Spinal cord (tissue), 10 donors: ENCODE results near the gene ITGB4. TPM values are rescaled to one million over a fixed set of nuclear protein-coding genes. Genes with fewer than 3 reads are reported as not detected.

Experiments used
- DNase-seq, 6 donors: peaks; one replicate each; pipeline versions ENCODE4 v3.0.0 to v3.0.0-alpha.2; 2013 to 2015; ENCODE audit warnings: low spot score in 6 of 6, low read depth in 4 of 6
- H3K27ac ChIP-seq: one replicate; pipeline ENCODE4 v1.5.1; 2013; ENCODE audit warnings: low read depth, low read length, control low read depth
- H3K27me3 ChIP-seq: one replicate; pipeline ENCODE4 v1.6.1; 2013; ENCODE audit warnings: low read length; ENCODE audit not compliant: control insufficient read depth, insufficient read depth
- H3K36me3 ChIP-seq: one replicate; pipeline ENCODE4 v1.6.1; 2013; ENCODE audit warnings: low read length; ENCODE audit not compliant: control insufficient read depth, insufficient read depth
- H3K4me1 ChIP-seq: one replicate; pipeline ENCODE4 v1.6.1; 2013; ENCODE audit warnings: low read length; ENCODE audit not compliant: control insufficient read depth, insufficient read depth
- H3K4me3 ChIP-seq: one replicate; pipeline ENCODE4 v1.5.1; 2013; ENCODE audit warnings: low read depth, low read length, control low read depth
- H3K9me3 ChIP-seq: one replicate; pipeline ENCODE4 v1.6.1; 2013; ENCODE audit warnings: low read length; ENCODE audit not compliant: control insufficient read depth, insufficient read depth
- WGBS: methylation state at CpG from one replicate; pipeline ENCODE4 v1.1.5; 2013; ENCODE audit warnings: missing lambda C conversion rate; ENCODE audit not compliant: insufficient coverage; 5-methylcytosine and 5-hydroxymethylcytosine counted together
- polyA plus RNA-seq, 2 donors: library from polyadenylated mRNA; unstranded; fragments of 120-200 nt; gene quantifications; one replicate each; pipeline ENCODE4 v1.2.1, GENCODE V29; 2013; ENCODE audit not compliant: insufficient read length in 2 of 2
- total RNA-seq, 2 donors: library from RNA; depleted of rRNA in 1 of 2; stranded (reverse); fragments of 120-200 nt in 1 of 2; fragments of >200 nt in 1 of 2; gene quantifications; one replicate each; pipeline versions ENCODE4 v1.2.3 to v1.2.4, GENCODE V29; 2013 to 2014
- donor health status: healthy.

The ITGB4 gene
- total and polyA plus RNA-seq, 4 donors = 24.0 to 57.9 (median 43.1) TPM

DNA sequence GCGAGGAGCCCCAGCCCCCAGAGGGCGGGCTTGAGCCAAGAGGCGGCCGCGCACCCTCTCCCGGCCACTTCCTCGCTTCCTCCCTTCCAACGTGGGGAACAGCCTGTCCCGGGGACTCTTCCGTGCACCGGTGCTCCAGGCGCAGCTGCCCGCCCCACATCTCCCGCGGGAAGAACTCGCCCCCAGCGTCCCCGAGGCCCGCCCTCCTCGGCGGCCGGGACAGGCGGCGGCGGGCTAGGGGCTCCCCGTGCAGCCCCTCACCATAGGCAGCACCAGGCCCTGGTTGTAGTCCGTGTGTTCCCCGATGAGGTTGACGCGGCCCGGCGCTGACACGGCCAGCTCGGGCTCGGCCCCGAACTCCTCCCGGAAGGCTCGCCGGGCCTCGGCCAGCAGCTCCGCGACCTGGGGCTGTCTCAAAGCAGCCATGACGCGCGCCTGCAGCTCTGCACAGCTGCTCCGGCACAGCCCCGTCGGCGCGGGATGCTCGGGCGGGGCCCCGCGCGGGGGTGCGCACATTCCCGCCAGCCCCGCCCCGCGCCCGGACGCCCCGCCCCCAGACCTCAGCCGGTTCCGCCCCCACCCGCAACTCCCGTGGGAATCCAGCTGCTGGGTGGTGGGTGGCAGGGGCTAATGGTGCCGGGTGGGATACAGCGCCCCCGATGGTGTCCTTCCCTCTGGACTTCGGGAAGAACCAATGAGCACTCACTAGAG, 43.6 kb downstream of the ITGB4 start, which contains the start of gene GALK1:
Gene GALK1 (minus strand): TSS at position 482 of the 711 bp plus-strand sequence. CDS start 56 bp downstream, at position 426.
- Histone ChIP-seq H3K4me1 (peaks cover 20% of the 10 kb centered on the region), H3K27ac (peak within 1 kb of the TSS; percentile 61), H3K27me3 (no peaks in the 10 kb centered on the region), H3K36me3 (peaks cover 20% of the 10 kb centered on the region), H3K4me3 (peak within 1 kb of the TSS; percentile 63), H3K9me3 (no peaks in the 10 kb centered on the region)
- WGBS = under 1% methylated on average over 68 of the region's 71 CpGs
- DNase-seq = peak in 2 of 6 donors; percentile 82 to 83

DNA sequence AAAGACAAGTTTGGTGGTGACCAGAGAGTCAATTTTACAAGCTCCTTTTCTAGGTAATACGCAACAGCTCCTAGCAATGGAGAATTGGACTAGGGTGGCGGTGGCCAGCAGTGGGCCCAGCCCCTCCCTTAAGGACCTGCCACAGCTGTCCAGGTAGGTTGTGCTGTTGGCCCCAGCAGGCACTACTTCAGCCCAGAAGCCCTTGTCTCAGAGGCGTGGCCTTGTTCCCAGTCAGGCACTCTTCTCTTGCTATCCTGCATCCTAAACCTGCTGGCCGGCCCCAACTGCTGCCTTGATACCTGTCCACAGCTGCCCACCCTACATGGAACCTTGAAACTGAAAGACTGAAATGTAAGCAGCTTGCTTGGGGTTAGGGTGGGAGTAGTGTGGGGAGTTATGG, 44.7 kb downstream of the ITGB4 start:
- peaks cover 17% of the 10 kb centered on the region for H3K36me3 ChIP-seq
- H3K4me3 ChIP-seq = no peak overlapping the region
- 100% methylated on average over 3 of the region's 4 CpGs for WGBS
- H3K9me3 ChIP-seq = no peaks in the 10 kb centered on the region
- no peaks in the 10 kb centered on the region for H3K27me3 ChIP-seq
- H3K4me1 ChIP-seq = peaks cover 20% of the 10 kb centered on the region
- H3K27ac ChIP-seq = no peak overlapping the region
- DNase-seq = no peak

DNA sequence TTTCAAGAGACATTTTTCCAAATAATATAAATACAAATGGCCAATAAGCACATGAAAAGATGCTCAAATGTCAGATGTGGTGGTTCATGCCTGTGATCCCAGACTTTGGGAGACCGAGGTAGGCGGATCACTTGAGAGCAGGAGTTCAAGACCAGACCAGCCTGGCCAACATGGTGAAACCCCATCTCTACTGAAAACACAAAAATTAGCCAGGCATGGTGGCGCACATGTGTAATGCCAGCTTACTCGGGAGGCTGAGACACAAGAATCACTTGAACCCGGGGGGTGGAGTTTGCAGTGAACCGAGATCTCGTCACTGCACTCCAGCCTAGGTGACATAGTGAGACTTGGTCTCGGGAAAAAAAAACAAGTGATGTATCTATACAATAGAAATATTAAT, 46.6 kb downstream of the ITGB4 start:
- Histone ChIP-seq H3K4me3 (no peak overlapping the region), H3K36me3 (peaks cover 12% of the 10 kb centered on the region), H3K9me3 (no peaks in the 10 kb centered on the region), H3K4me1 (peaks cover 20% of the 10 kb centered on the region), H3K27me3 (no peaks in the 10 kb centered on the region), H3K27ac (no peak overlapping the region)
- no peak for DNase-seq
- 79% methylated on average over 4 of the region's 8 CpGs for WGBS

DNA sequence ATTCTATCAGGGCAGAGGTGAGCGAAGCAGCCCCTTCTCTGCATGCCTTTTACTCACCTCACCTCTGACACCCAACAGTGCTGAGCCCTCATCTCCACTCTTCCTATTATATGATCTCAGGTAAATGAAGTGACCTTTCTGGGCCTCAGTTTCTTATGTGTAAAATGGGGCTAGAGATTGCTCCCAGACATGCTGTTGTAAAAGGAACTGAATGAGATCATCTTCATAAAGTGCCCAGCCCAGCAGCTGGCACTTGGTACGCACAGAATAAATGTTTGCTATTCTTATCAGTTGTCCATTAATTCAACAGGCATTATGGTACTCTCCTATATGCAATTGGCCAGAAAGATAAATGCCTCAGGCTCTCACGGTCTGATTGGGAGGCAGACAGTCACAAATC, 48.3 kb downstream of the ITGB4 start:
- DNase-seq = no peak
- H3K4me3 ChIP-seq = no peak overlapping the region
- no peaks in the 10 kb centered on the region for H3K9me3 ChIP-seq
- 60% methylated on average over 1 of the region's 3 CpGs for WGBS
- H3K27ac ChIP-seq = no peak overlapping the region
- peaks cover 3% of the 10 kb centered on the region for H3K4me1 ChIP-seq
- H3K36me3 ChIP-seq = peaks cover 18% of the 10 kb centered on the region
- no peaks in the 10 kb centered on the region for H3K27me3 ChIP-seq

DNA sequence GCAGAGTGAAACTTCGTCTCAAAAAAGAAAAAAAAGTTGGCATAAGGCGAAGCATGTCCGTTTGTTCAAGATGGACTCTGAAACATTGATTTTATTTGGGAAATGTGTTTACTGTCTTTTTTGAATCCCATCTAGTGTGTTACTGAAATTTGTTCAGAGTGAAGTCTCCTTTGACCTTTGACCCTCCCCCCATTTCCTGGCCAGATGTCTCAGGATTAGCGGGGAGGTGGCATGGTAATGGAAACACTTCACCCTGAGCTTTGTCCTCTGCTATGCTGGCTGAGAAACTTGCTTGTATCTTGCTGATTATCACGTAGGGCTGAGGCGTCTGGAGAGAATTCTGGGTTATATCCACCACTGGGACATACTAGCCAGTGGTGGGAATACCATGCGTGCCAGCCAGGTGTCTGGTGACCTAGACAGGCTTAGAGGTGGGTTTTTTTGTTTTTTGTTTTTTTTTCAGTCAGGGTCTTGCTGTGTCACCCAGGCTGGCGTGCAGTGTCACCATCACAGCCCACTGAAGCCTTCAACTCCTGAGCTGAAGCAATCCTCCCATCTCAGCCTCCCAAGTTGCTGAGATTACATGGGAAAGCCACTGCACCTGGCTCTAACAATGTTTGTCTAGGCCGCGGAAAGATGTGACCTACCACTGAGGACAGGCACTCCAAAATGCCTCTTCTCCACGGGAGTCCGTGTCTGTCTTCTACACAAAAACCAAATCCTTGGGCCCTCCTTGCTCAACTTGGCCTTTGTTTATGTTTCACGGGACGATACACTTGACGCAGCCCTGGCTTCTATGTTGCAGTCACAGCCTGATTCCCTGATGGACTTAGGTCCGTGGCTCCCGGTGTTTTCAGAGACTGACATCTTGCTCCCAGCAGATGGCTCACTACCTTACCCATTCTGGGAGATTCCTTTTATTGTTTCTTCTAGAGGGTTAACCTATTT, 50.3 kb downstream of the ITGB4 start:
- Histone ChIP-seq H3K36me3 (peaks cover 33% of the 10 kb centered on the region), H3K9me3 (no peaks in the 10 kb centered on the region), H3K27ac (no peak overlapping the region), H3K4me1 (peaks cover 3% of the 10 kb centered on the region), H3K27me3 (no peaks in the 10 kb centered on the region), H3K4me3 (no peak overlapping the region)
- no peak for DNase-seq
- 70% methylated on average over 17 of the region's 17 CpGs for WGBS

DNA sequence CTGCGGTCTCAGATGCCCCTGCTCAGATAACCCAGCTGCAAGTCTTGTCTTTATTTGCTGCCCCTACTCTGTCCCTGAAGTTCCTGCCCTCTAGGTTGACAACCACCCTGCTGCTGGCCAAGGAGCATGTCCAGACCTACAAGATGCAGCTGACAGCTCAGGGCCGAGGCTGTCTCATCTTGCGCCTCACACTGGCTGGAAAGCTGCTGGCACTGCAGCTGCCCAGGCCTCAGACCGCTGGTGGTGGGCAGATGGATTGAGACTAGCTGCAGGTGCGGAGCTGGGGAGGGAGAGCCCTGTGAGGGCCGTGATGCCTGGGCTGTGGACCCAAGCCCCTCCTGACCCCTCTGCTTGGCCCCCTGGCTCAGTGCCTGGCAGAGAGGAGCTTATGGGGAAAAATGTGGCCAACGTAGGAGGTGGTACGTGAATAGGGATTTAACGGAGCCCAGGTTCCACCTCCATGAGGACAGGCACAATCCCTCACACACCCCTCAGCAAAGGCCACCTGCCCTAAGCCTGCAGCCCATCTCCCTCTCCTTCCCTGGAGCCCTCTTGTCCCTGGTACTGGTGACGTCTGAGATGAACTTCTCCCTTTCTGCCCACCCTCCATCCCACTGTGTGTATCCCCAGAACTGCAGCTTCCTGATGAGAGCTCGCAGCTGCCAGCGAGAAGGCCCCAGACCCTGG, 52.0 kb downstream of the ITGB4 start:
- Histone ChIP-seq H3K27ac (no peak overlapping the region), H3K9me3 (no peaks in the 10 kb centered on the region), H3K4me1 (peaks cover 3% of the 10 kb centered on the region), H3K4me3 (no peak overlapping the region), H3K27me3 (no peaks in the 10 kb centered on the region), H3K36me3 (peaks cover 33% of the 10 kb centered on the region)
- DNase-seq = no peak
- 76% methylated on average over 9 of the region's 12 CpGs for WGBS

DNA sequence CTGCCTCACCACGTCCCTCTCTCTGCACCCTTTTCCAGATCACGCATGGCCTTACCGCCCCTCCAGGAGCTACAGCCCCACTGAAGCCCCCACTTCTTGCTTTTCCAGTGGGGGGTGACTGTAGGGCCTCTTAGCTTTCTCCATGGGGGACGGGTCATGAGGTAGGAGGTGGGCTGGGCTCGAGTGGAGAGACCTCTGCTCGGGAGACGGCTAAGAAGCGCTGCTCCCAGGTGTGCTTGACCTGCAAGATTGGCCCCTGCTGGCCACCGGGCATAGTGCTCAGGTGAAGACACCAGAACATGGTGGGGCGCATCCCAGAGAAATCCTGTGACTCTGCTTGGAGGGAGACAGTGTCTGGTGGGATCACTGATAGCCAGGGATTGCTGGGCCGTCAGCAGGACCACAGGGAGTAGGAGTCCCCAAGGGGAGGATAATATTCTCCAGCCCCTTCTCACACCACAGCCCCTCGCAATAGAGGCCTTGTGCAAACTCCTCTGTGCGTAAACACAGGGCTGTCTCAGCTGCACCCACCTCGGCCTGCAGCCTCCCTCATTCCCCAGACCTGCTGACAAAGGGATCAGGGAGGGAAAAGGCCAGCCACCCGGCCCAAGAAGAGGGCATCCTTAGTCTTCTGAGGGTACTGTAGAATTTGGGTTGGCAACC, 52.7 kb downstream of the ITGB4 start:
- 74% methylated on average over 9 of the region's 15 CpGs for WGBS
- peaks cover 3% of the 10 kb centered on the region for H3K4me1 ChIP-seq
- H3K27ac ChIP-seq = no peak overlapping the region
- no peaks in the 10 kb centered on the region for H3K27me3 ChIP-seq
- H3K4me3 ChIP-seq = no peak overlapping the region
- no peaks in the 10 kb centered on the region for H3K9me3 ChIP-seq
- no peak for DNase-seq
- peaks cover 39% of the 10 kb centered on the region for H3K36me3 ChIP-seq

DNA sequence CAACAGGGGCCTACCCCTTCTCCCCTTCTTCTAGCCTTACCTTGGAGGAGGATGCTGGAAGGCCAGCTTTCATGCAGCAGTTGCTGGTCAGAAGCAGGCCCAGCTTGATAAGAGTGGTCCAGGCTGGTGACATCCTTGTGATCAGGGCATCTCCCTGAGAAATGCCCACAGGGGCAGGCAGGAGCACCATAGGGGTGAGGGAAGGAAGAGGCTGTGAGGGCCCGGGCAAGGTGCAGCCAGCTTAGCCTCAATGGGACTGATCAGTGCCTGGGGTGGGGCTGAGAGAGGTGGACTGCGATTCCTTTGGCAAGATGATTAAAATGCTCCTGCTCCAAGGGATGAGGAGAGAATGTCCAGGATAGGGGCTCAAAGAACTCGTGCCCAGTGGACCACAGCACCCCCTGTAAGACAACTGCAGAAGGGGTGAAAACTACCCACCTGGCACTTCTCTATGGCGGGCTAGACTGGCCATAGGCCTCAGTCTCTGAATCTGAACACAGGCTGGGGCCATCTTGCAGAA, 53.3 kb downstream of the ITGB4 start:
- Histone ChIP-seq H3K4me3 (no peak overlapping the region), H3K36me3 (peaks cover 43% of the 10 kb centered on the region), H3K27me3 (no peaks in the 10 kb centered on the region), H3K9me3 (no peaks in the 10 kb centered on the region), H3K4me1 (peaks cover 3% of the 10 kb centered on the region), H3K27ac (no peak overlapping the region)
- WGBS = 75% methylated on average over 4 of the region's 4 CpGs
- no peak for DNase-seq
